GM12878 (cell line): ENCODE results near the gene CEP170B. TPM values are rescaled to one million over a fixed set of nuclear protein-coding genes. Genes with fewer than 3 reads are reported as not detected.

Experiments used
- ATAC-seq: fragments of 200-7000 bp; cut with Tn5 transposase; 3 replicates; pipeline ENCODE4 v1.9.1; 2020; ENCODE audit warnings: mild to moderate bottlenecking, moderate library complexity
- BruUV-seq: library from RNA; stranded (reverse); fragments of 400-500 nt; replicated peaks from 2 replicates; lab custom pipeline; 2021; lab: Mats Ljungman, UMichigan
- CTCF ChIA-PET: fragments of 300-600 bp; sonication (Branson Sonifier 250); formaldehyde crosslinking; extraction: SDS; loops from one replicate; lab custom pipeline; 2021; ENCODE audit warnings: inconsistent platforms; lab: Yijun Ruan, JAX
- POLR2A ChIA-PET: fragments of 350-600 bp; formaldehyde crosslinking; extraction: SDS; loops from one replicate; lab custom pipeline; 2021; ENCODE audit warnings: inconsistent platforms; lab: Charles Lee
- RAD21 ChIA-PET: fragments of 300-600 bp; sonication (Branson Sonifier 250); formaldehyde crosslinking; loops from one replicate; lab custom pipeline; 2023; ENCODE audit warnings: antibody characterized with exemption; ENCODE audit not compliant: unreplicated experiment; lab: Charles Lee
- SMC1A ChIA-PET: fragments of 300-600 bp; sonication (Branson Sonifier 250); formaldehyde crosslinking; loops from one replicate; lab custom pipeline; 2023; ENCODE audit not compliant: unreplicated experiment, uncharacterized antibody; lab: Charles Lee
- DNase-seq: peaks from one replicate; pipeline ENCODE4 v3.0.0-alpha.2; 2011; ENCODE audit warnings: low read depth, low spot score
- FAIRE-seq: peaks from 3 replicates; lab custom pipeline; 2011; peaks lifted over from hg19 to GRCh38; lab: Jason Lieb, UNC
- H2AFZ ChIP-seq: 2 replicates; pipeline ENCODE4 v1.6.0; 2011; ENCODE audit warnings: low read depth, low read length, control low read depth; ENCODE audit not compliant: control insufficient read depth
- H3K27ac ChIP-seq: 2 replicates; pipeline ENCODE4 v1.5.1; 2011; ENCODE audit warnings: control low read depth; ENCODE audit not compliant: control insufficient read depth, insufficient read depth
- H3K27me3 ChIP-seq, 2 experiments: replicated peaks in 1 of 2; 2 replicates each; pipeline versions ENCODE4 v1.6.0 to v1.6.1; 2011; ENCODE audit warnings: low read length in 1 of 2; ENCODE audit not compliant: control insufficient read depth in 2 of 2, insufficient read depth in 2 of 2
- H3K36me3 ChIP-seq, 2 experiments: 2 replicates each; pipeline ENCODE4 v1.5.1; 2011; ENCODE audit warnings: low read length in 1 of 2; ENCODE audit not compliant: control insufficient read depth in 2 of 2, insufficient read depth in 2 of 2
- H3K4me1 ChIP-seq: 2 replicates; pipeline ENCODE4 v1.6.1; 2011; ENCODE audit warnings: mild to moderate bottlenecking, low read length, moderate library complexity, mixed read lengths; ENCODE audit not compliant: control insufficient read depth, insufficient read depth
- H3K4me2 ChIP-seq: 2 replicates; pipeline ENCODE4 v1.6.0; 2011; ENCODE audit warnings: control low read depth; ENCODE audit not compliant: control insufficient read depth, insufficient read depth
- H3K4me3 ChIP-seq: fragments of 200-600 bp; sonication (generic); 2 replicates; pipeline ENCODE4 v1.5.1; 2016
- H3K79me2 ChIP-seq: 2 replicates; pipeline ENCODE4 v1.6.0; 2011; ENCODE audit warnings: low read length; ENCODE audit not compliant: control insufficient read depth, insufficient read depth
- H3K9ac ChIP-seq: 2 replicates; pipeline ENCODE4 v1.8.0; 2011; ENCODE audit warnings: low read length, control low read depth, mixed read lengths; ENCODE audit not compliant: control insufficient read depth, insufficient read depth
- H3K9me3 ChIP-seq: replicated peaks from 3 replicates; pipeline ENCODE4 v1.5.1; 2011; ENCODE audit warnings: mild to moderate bottlenecking, low read length; ENCODE audit not compliant: control insufficient read depth, insufficient read depth
- H4K20me1 ChIP-seq: 2 replicates; pipeline ENCODE4 v1.6.0; 2011; ENCODE audit not compliant: control insufficient read depth, insufficient read depth
- ATF3 ChIP-seq: IDR thresholded peaks from 2 replicates; pipeline ENCODE4 v1.6.1; 2011; ENCODE audit warnings: low read depth, mild to moderate bottlenecking, low read length, moderate library complexity, borderline replicate concordance; ENCODE audit errors: extremely low read depth
- FOXM1 ChIP-seq: IDR thresholded peaks from 2 replicates; pipeline ENCODE4 v1.6.1; 2012; ENCODE audit warnings: low read depth, mild to moderate bottlenecking, inconsistent platforms, low read length, moderate library complexity
- KAT2A ChIP-seq: conservative IDR thresholded peaks from 2 replicates; pipeline ENCODE4 v1.6.1; 2011; ENCODE audit warnings: low read depth, low read length; ENCODE audit not compliant: control insufficient read depth
- RB1 ChIP-seq: fragments of 450-650 bp; formaldehyde crosslinking; IDR thresholded peaks from 2 replicates; pipeline ENCODE4 v1.6.1; 2017; ENCODE audit warnings: mild to moderate bottlenecking, borderline replicate concordance
- RBBP5 ChIP-seq: fragments of 200-600 bp; sonication (generic); conservative IDR thresholded peaks from 2 replicates; pipeline ENCODE4 v1.6.1; 2016
- SREBF1 ChIP-seq: IDR thresholded peaks from 2 replicates; pipeline ENCODE4 v1.6.1; 2012; ENCODE audit warnings: mild to moderate bottlenecking, low read length
- TARDBP ChIP-seq: IDR thresholded peaks from 2 replicates; pipeline ENCODE4 v1.6.1; 2016; ENCODE audit warnings: borderline replicate concordance
- ZBTB33 ChIP-seq: fragments of 450-650 bp; IDR thresholded peaks from 2 replicates; pipeline ENCODE4 v1.6.1; 2017; ENCODE audit warnings: mild to moderate bottlenecking
- ZBTB40 ChIP-seq: fragments of 450-650 bp; IDR thresholded peaks from 2 replicates; pipeline ENCODE4 v1.6.1; 2016; ENCODE audit warnings: mild to moderate bottlenecking, moderate library complexity, borderline replicate concordance
- ZNF207 ChIP-seq: fragments of 450-650 bp; IDR thresholded peaks from 2 replicates; pipeline ENCODE4 v1.6.1; 2014; ENCODE audit warnings: antibody characterized with exemption, mild to moderate bottlenecking, borderline replicate concordance
- WGBS: methylation state at CpG from one replicate; pipeline ENCODE4 v1.1.6; 2016; ENCODE audit warnings: low lambda C conversion rate; ENCODE audit not compliant: insufficient replicate concordance, insufficient coverage; ENCODE audit errors: missing lambda C conversion rate; 5-methylcytosine and 5-hydroxymethylcytosine counted together
- in situ Hi-C: fragments of 300-500 bp; cut with MboI; formaldehyde crosslinking; loops from 9 replicates; pipeline ENCODE4 v1.14.3; 2018; ENCODE audit warnings: mixed read lengths
- intact Hi-C: fragments of 100-400 bp; cut with micrococcal nuclease; formaldehyde crosslinking; loops from one replicate; pipeline ENCODE4 v1.14.2; 2022; ENCODE audit not compliant: unreplicated experiment
- polyA plus RNA-seq, 11 experiments: library from polyadenylated mRNA; depleted of rRNA in 4 of 11; unstranded in 6 of 11; stranded (reverse) in 5 of 11; fragments of >200 nt; fragmentation: Nextera tagmentation in 4 of 11; fragmentation: Illumina TruSeq in 1 of 11; extraction: Ambion mirVana in 4 of 11; extraction: Trizol in 1 of 11; gene quantifications; 1 replicate in 1 of 11; 2 replicates in 10 of 11; pipeline versions ENCODE4 v1.2.1 to v1.2.3, GENCODE V29; 2011 to 2016; ENCODE audit warnings: inconsistent platforms in 2 of 11, missing spikeins in 2 of 11, low read depth in 1 of 11
- total RNA-seq, 4 experiments: library from RNA; depleted of rRNA in 3 of 4; stranded (reverse); fragments of >200 nt in 3 of 4; fragmentation: Illumina TruSeq in 1 of 4; extraction: Trizol in 1 of 4; gene quantifications; 2 replicates each; pipeline versions ENCODE4 v1.2.1 to v1.2.3, GENCODE V29; 2013 to 2021
- TF ChIP-seq, protein P1 (sequence below), 3 experiments: IDR thresholded peaks in 2 of 3; conservative IDR thresholded peaks in 1 of 3; 2 replicates each; pipeline ENCODE4 v1.5.1; 2011; ENCODE audit warnings: low read depth in 3 of 3, low read length in 3 of 3, mild to moderate bottlenecking in 3 of 3, control low read depth in 2 of 3, moderate library complexity in 2 of 3, inconsistent platforms in 1 of 3, mixed read lengths in 1 of 3; ENCODE audit not compliant: control insufficient read depth in 2 of 3, insufficient read depth in 1 of 3; ENCODE audit errors: extremely low read depth in 1 of 3
- TF ChIP-seq, protein P2 (sequence below): IDR thresholded peaks from 2 replicates; pipeline ENCODE4 v1.6.1; 2012; ENCODE audit warnings: low read depth, low read length, improper control_type of control experiment
- TF ChIP-seq, protein P3 (sequence below): fragments of 450-650 bp; IDR thresholded peaks from 2 replicates; pipeline ENCODE4 v1.6.1; 2016; ENCODE audit warnings: mild to moderate bottlenecking

Gene CEP170B
- total and polyA plus RNA-seq, 10 of the 15 experiments (the other 5 are each of a cell fraction or from before 2014, with no cell fraction given): 0.01 to 0.44 (median 0.05) TPM; not detected in 4

DNA sequence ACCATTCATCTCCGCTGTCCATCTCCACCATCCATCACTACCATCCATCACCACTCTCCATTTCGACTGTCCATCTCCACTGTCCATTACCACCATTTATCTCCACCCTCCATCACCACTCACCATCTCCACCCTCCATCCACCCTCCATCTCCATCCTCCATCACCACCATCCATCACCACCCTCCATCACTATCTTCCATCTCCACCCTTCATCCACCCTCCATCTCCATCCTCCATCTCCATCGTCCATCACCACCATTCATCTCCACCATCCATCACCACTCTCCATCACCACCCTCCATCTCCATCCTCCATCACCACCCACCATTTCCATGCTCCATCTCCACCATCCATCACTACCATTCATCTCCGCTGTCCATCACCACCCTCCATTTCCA is 5.2 kb upstream of the CEP170B start:
- Histone ChIP-seq H3K27ac (no peak overlapping the region), H3K9me3 (no peaks in the 10 kb centered on the region), H3K4me2 (no peak overlapping the region), H2AFZ (no peak overlapping the region), H3K4me1 (0 out of 2 replicates have a peak, but pooled peaks cover 4% of the 10 kb centered on the region), H3K27me3 (peaks cover 1 to 6% of the 10 kb centered on the region in 2 experiments; a peak in 3 of 4 replicates), H3K9ac (no peak overlapping the region), H3K4me3 (no peak overlapping the region), H3K36me3 (no peaks in the 10 kb centered on the region), H4K20me1 (no peaks in the 10 kb centered on the region), H3K79me2 (no peaks in the 10 kb centered on the region)
- ATAC-seq (no peak), FAIRE-seq (no peak), DNase-seq (no peak)
- ChIA-PET RAD21 (no interaction called here), POLR2A (no interaction called here), SMC1A (no interaction called here), CTCF (no interaction called here)
- no peak for TF ChIP-seq RBBP5
- no peak for TF ChIP-seq RB1
- no peak for TF ChIP-seq ZBTB33
- TF ChIP-seq ZBTB40: no peak
- TF ChIP-seq FOXM1: no peak
- no peak for TF ChIP-seq ZNF207
- TF ChIP-seq, protein P1, sequence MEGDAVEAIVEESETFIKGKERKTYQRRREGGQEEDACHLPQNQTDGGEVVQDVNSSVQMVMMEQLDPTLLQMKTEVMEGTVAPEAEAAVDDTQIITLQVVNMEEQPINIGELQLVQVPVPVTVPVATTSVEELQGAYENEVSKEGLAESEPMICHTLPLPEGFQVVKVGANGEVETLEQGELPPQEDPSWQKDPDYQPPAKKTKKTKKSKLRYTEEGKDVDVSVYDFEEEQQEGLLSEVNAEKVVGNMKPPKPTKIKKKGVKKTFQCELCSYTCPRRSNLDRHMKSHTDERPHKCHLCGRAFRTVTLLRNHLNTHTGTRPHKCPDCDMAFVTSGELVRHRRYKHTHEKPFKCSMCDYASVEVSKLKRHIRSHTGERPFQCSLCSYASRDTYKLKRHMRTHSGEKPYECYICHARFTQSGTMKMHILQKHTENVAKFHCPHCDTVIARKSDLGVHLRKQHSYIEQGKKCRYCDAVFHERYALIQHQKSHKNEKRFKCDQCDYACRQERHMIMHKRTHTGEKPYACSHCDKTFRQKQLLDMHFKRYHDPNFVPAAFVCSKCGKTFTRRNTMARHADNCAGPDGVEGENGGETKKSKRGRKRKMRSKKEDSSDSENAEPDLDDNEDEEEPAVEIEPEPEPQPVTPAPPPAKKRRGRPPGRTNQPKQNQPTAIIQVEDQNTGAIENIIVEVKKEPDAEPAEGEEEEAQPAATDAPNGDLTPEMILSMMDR (IDR thresholded peaks at IDR 0.05 in 2 of 3, conservative IDR thresholded peaks at IDR 0.05 in 1 of 3; ENCODE audit: control insufficient read depth in 2 of 3, extremely low read depth in 1 of 3, insufficient read depth in 1 of 3, low read depth in 3 of 3, low read length in 3 of 3): no peak
- TF ChIP-seq, protein P2, sequence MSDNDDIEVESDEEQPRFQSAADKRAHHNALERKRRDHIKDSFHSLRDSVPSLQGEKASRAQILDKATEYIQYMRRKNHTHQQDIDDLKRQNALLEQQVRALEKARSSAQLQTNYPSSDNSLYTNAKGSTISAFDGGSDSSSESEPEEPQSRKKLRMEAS: no peak
- TF ChIP-seq KAT2A: no peak
- TF ChIP-seq ATF3: no peak
- TF ChIP-seq TARDBP: no peak
- no peak for TF ChIP-seq SREBF1
- TF ChIP-seq, protein P3, sequence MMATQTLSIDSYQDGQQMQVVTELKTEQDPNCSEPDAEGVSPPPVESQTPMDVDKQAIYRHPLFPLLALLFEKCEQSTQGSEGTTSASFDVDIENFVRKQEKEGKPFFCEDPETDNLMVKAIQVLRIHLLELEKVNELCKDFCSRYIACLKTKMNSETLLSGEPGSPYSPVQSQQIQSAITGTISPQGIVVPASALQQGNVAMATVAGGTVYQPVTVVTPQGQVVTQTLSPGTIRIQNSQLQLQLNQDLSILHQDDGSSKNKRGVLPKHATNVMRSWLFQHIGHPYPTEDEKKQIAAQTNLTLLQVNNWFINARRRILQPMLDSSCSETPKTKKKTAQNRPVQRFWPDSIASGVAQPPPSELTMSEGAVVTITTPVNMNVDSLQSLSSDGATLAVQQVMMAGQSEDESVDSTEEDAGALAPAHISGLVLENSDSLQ: no peak
- no TSS peak for BruUV-seq
- intact Hi-C loops: no loop called here
- in situ Hi-C loops: no loop called here
- 98% methylated on average over 4 of the region's 4 CpGs for WGBS
